Effector memory CD4-positive, alpha-beta T cell (primary cell): ENCODE results near the gene EGFL8.
"Not testable (repeated sequence)": the region's sequence is repeated elsewhere in the genome, so short reads cannot be mapped to it uniquely, and the experiment has no call there.

ENCODE experiments used
- DNase-seq, 3 donors: peaks; one replicate each; pipeline ENCODE4 v3.0.0-alpha.2; 2020
- H3K27ac ChIP-seq: 2 replicates; pipeline ENCODE4 v1.7.0; 2013; ENCODE audit warnings: mild to moderate bottlenecking, low read length, moderate library complexity; ENCODE audit not compliant: insufficient read depth, poor library complexity, severe bottlenecking
- H3K27me3 ChIP-seq: replicated peaks from 2 replicates; pipeline ENCODE4 v1.7.0; 2013; ENCODE audit warnings: mild to moderate bottlenecking, low read length; ENCODE audit not compliant: insufficient read depth, control insufficient read depth, poor library complexity, severe bottlenecking
- H3K36me3 ChIP-seq: 2 replicates; pipeline ENCODE4 v1.7.0; 2013; ENCODE audit warnings: mild to moderate bottlenecking, low read length, moderate library complexity; ENCODE audit not compliant: control insufficient read depth, insufficient read depth
- H3K4me1 ChIP-seq: 2 replicates; pipeline ENCODE4 v1.7.0; 2013; ENCODE audit warnings: low read length, mild to moderate bottlenecking; ENCODE audit not compliant: control insufficient read depth, insufficient read depth, poor library complexity, severe bottlenecking
- H3K4me3 ChIP-seq: 2 replicates; pipeline ENCODE4 v1.7.0; 2013; ENCODE audit warnings: low read length, low read depth, mild to moderate bottlenecking; ENCODE audit not compliant: insufficient read depth, poor library complexity, severe bottlenecking
- H3K9me3 ChIP-seq: 2 replicates; pipeline ENCODE4 v1.7.0; 2013; ENCODE audit warnings: mild to moderate bottlenecking, low read length, moderate library complexity; ENCODE audit not compliant: control insufficient read depth

Gene EGFL8

GRCh38 chr6:32144238-32144637, 20.2 kb upstream of the EGFL8 start:
- not testable (repeated sequence) for H3K27ac ChIP-seq, H3K4me3 ChIP-seq, H3K9me3 ChIP-seq, H3K27me3 ChIP-seq, H3K4me1 ChIP-seq, H3K36me3 ChIP-seq, DNase-seq

DNA sequence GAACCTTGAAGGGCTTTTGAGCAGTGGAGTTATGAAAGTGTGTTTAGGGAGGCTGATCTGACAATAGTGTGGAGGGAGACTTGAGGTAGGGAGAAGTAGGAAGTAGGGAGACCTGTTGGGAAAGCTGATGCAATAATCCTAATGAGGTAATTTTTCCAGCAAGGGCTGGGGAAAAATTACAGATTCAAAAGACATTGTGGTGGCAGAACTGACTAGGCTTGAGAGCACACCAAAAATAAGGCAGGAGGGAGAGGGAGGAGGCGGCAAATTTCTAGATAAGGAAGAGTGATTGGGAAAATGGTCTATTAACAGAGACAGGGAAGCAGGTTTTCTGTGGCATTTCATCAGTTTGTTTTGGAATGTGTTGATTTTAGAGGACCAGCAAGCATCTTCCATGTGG, 18.1 kb upstream of the EGFL8 start:
- no peaks in the 10 kb centered on the region for H3K36me3 ChIP-seq
- H3K27ac ChIP-seq, result no peak overlapping the region
- no peaks in the 10 kb centered on the region for H3K9me3 ChIP-seq
- H3K4me3 ChIP-seq, result no peak overlapping the region
- peaks cover 7% of the 10 kb centered on the region for H3K4me1 ChIP-seq
- DNase-seq, result no peak
- H3K27me3 ChIP-seq, result peaks cover 11% of the 10 kb centered on the region

DNA sequence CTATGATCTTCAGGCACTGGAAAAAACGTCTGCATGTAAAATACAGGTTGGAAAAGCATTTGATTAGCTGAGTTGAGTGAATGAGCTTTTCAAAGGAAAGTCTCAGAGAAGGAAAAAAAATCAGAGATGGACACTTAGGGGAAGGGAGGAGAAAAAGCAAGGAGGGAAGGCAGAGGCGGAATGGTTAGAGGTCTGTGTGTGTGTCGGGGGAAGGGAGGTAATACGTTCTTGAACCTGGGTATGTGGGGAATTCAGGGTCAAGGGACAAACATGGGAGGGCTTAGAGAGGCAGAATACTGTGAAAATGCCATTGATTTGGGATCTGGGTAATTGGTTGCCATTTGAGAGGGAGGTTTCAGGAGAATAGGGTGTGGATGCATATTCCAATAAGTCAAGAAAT, 17.7 kb upstream of the EGFL8 start:
- H3K4me1 ChIP-seq, result peaks cover 7% of the 10 kb centered on the region
- no peak overlapping the region for H3K27ac ChIP-seq
- no peaks in the 10 kb centered on the region for H3K9me3 ChIP-seq
- no peak overlapping the region for H3K4me3 ChIP-seq
- no peak for DNase-seq
- no peaks in the 10 kb centered on the region for H3K36me3 ChIP-seq
- peaks cover 11% of the 10 kb centered on the region for H3K27me3 ChIP-seq

DNA sequence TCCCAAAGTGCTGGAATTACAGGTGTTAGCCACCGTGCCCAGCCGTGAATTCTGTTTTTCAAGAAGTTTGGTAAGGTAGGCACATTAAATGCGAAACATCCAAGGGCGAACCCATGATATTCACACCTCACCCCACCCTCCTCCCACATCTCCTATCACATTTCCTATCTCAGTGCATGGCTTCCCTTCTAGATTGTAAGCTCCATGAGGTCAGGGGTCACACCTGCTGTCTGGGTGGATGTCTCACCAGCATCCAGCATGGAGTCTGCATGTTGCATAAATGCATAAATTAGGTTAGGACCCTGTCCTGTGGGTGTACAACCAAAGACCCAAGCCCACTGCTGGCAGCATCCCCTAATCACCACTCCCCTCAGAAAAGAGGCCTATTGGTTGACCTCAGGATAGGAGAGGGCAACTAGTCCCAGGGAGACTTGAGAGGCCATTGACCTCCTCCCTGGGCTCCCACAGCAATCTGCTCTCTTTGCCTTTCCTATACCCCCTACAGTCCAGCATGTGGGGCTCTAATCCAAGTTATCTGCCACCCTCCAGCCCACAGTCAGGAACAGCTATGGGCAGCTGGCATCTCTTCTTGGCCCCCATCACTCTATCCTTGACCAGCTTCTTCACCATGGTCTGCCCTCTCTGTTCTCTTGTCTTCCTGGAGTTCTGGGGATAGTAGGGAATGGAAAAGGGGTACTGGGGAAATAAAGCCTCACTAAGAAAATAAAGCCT, 16.8 kb upstream of the EGFL8 start:
- DNase-seq, result no peak
- peaks cover 7% of the 10 kb centered on the region for H3K4me1 ChIP-seq
- H3K27ac ChIP-seq, result no peak overlapping the region
- H3K9me3 ChIP-seq, result no peaks in the 10 kb centered on the region
- no peaks in the 10 kb centered on the region for H3K36me3 ChIP-seq
- no peak overlapping the region for H3K4me3 ChIP-seq
- H3K27me3 ChIP-seq, result peaks cover 11% of the 10 kb centered on the region

DNA sequence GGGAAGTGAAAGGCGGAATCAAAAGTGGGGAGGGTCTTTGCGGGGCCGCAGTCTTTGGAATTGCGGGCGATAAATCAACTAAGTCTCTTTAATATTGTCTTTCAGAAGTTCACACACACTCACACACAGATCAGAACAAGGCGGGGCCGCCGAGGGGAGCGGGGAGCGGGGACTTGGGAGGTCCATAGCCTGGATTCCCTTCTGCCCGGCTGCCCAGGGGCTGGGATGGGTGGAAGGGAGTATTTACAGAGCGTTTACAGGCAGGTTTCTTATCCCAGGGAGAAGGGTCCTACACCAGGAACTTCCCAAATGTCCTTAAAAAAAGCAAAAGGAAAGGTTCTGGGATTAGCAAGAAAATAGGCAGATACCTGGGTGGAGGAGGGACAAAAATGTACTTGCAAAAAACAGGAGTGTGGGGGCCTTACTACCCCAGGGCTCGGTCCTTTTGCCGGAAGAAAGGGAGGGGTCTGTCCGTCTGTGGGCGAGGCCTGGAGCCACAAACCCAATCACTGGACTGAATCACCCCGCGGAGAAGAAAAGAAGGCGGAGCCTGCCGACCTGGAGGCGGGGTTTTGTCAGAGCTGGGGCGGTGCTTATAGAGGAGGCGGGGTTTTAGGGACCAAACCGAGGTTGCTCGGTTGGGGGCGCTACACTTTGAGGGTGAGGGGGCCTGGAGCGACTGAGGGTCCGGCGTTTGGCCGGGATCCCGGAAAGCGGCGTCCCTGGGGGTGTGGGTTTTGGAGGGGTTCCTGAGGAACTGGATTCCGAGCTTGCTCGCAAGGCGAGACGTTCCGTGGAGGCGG, 15.9 kb upstream of the EGFL8 start:
- H3K27me3 ChIP-seq, result peaks cover 11% of the 10 kb centered on the region
- no peaks in the 10 kb centered on the region for H3K9me3 ChIP-seq
- peaks cover 7% of the 10 kb centered on the region for H3K4me1 ChIP-seq
- H3K27ac ChIP-seq, result no peak overlapping the region
- peak; percentile 38 to 50 (median 45) for DNase-seq
- H3K4me3 ChIP-seq, result peak overlapping the region; percentile 45
- no peaks in the 10 kb centered on the region for H3K36me3 ChIP-seq

GRCh38 chr6:32149092-32149755, 15.2 kb upstream of the EGFL8 start:
- Histone ChIP-seq H3K27ac (no peak overlapping the region), H3K4me3 (peak overlapping the region; percentile 45), H3K36me3 (no peaks in the 10 kb centered on the region), H3K27me3 (peaks cover 11% of the 10 kb centered on the region), H3K4me1 (peaks cover 13% of the 10 kb centered on the region), H3K9me3 (no peaks in the 10 kb centered on the region)
- no peak for DNase-seq

DNA sequence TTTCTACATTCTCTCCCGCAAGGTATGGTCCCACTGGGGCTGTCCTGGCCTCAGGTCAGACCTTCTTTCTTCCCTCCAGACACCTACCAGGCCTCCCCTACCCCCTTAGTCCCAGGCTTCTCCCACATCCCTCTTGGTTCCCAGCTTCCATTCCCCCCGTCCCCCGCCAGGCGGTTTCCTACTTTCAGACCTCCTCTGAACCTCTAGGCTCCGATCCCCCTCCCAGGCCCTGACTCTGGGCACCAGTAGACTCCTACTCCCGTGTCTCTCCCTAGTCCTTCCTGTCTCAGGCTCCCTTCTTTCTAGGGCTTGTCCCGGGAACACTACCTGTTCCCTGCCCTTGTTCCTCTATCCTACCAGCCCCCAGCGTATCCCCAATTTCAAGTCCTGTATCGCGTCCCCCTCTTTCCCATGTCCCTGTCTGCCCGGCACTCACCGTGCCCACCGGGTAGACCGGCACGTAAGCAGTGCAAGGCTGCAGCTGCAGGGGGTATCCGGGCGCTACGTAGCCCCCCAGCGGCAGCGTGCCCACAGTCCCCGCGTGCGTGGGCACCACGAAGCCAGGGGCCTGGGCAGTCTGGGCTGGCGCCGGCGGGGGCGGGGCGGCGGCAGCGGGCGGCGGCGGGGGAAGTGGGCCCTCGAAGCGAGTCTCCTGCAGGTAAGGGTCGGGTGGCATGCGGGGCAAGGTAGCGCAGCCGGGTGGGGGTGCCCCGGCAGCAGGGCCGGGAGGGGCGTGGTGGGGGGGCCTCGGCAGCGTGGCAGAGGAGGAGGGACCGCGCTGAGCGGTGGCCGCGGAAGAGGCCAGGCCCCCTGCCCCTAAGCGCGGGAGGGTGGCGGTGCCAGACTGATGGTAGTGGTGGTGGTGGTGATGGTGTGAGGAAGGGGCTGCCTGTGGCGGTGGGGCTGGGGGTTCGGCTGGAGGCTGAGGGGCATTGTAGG, 14.2 kb upstream of the EGFL8 start:
- Histone ChIP-seq H3K4me1 (peaks cover 19% of the 10 kb centered on the region), H3K9me3 (no peaks in the 10 kb centered on the region), H3K27ac (no peak overlapping the region), H3K4me3 (no peak overlapping the region), H3K27me3 (peaks cover 11% of the 10 kb centered on the region), H3K36me3 (no peaks in the 10 kb centered on the region)
- DNase-seq, result no peak

- Histone ChIP-seq H3K27ac (no peak overlapping the region), H3K36me3 (no peaks in the 10 kb centered on the region), H3K9me3 (no peaks in the 10 kb centered on the region), H3K27me3 (peaks cover 11% of the 10 kb centered on the region), H3K4me1 (peaks cover 21% of the 10 kb centered on the region), H3K4me3 (no peak overlapping the region)
- DNase-seq, result no peak
These were observed 13.1 kb upstream of the EGFL8 start for GRCh38 chr6:32151181-32151862.
